Trophoblast cell (in vitro differentiated cells and primary cell): ENCODE measurements around the gene GPRIN3.

Experiments used
- DNase-seq, 2 donors: peaks; one replicate each; pipeline ENCODE4 v3.0.0-alpha.2; 2016
- H2AFZ ChIP-seq: 2 replicates; pipeline ENCODE4 v1.6.1; 2013; ENCODE audit warnings: low read length, moderate library complexity, mild to moderate bottlenecking; ENCODE audit not compliant: insufficient read depth, poor library complexity
- H2AK5ac ChIP-seq: 2 replicates; pipeline ENCODE4 v1.6.1; 2013; ENCODE audit warnings: mild to moderate bottlenecking, low read length
- H2BK120ac ChIP-seq: 2 replicates; pipeline ENCODE4 v1.6.1; 2013; ENCODE audit warnings: low read length, mild to moderate bottlenecking, moderate library complexity; ENCODE audit not compliant: insufficient read depth, poor library complexity
- H2BK12ac ChIP-seq: 2 replicates; pipeline ENCODE4 v1.6.1; 2013; ENCODE audit warnings: mild to moderate bottlenecking, low read length, moderate library complexity
- H2BK5ac ChIP-seq: 2 replicates; pipeline ENCODE4 v1.6.1; 2013; ENCODE audit warnings: low read length, low read depth, moderate library complexity, mild to moderate bottlenecking; ENCODE audit not compliant: poor library complexity
- H3K14ac ChIP-seq: 2 replicates; pipeline ENCODE4 v1.6.1; 2013; ENCODE audit warnings: mild to moderate bottlenecking, low read length
- H3K18ac ChIP-seq: 2 replicates; pipeline ENCODE4 v1.6.1; 2013; ENCODE audit warnings: mild to moderate bottlenecking, low read length
- H3K23ac ChIP-seq: 2 replicates; pipeline ENCODE4 v1.6.1; 2013; ENCODE audit warnings: low read length
- H3K27ac ChIP-seq: 2 replicates; pipeline ENCODE4 v1.5.1; 2013; ENCODE audit warnings: low read depth, mild to moderate bottlenecking, inconsistent platforms, low read length, moderate library complexity
- H3K27me3 ChIP-seq: 2 replicates; pipeline ENCODE4 v1.6.1; 2013; ENCODE audit warnings: inconsistent platforms, mild to moderate bottlenecking, low read length, moderate library complexity; ENCODE audit not compliant: insufficient read depth
- H3K36me3 ChIP-seq, 2 experiments: 1 replicate in 1 of 2; 2 replicates in 1 of 2; pipeline ENCODE4 v1.6.1; 2013; ENCODE audit warnings: low read length in 2 of 2, mild to moderate bottlenecking in 2 of 2, moderate library complexity in 1 of 2; ENCODE audit not compliant: insufficient read depth in 2 of 2, control insufficient read depth in 1 of 2
- H3K4ac ChIP-seq: 2 replicates; pipeline ENCODE4 v1.6.1; 2013; ENCODE audit warnings: low read depth, mild to moderate bottlenecking, low read length, moderate library complexity
- H3K4me1 ChIP-seq, 2 experiments: 1 replicate in 1 of 2; 2 replicates in 1 of 2; pipeline ENCODE4 v1.6.1; 2013; ENCODE audit warnings: low read length in 2 of 2, mild to moderate bottlenecking in 2 of 2, moderate library complexity in 1 of 2; ENCODE audit not compliant: insufficient read depth in 2 of 2, control insufficient read depth in 1 of 2
- H3K4me2 ChIP-seq: 2 replicates; pipeline ENCODE4 v1.6.1; 2013; ENCODE audit warnings: inconsistent platforms, mild to moderate bottlenecking, low read length, moderate library complexity
- H3K4me3 ChIP-seq: 2 replicates; pipeline ENCODE4 v1.5.1; 2013; ENCODE audit warnings: mild to moderate bottlenecking, low read depth, low read length, inconsistent platforms
- H3K79me1 ChIP-seq: one replicate; pipeline ENCODE4 v1.6.1; 2013; ENCODE audit warnings: low read length
- H3K79me2 ChIP-seq: 2 replicates; pipeline ENCODE4 v1.6.1; 2013; ENCODE audit warnings: low read length, mild to moderate bottlenecking; ENCODE audit not compliant: control insufficient read depth, insufficient read depth, poor library complexity
- H3K9ac ChIP-seq: 2 replicates; pipeline ENCODE4 v1.6.1; 2013; ENCODE audit warnings: mild to moderate bottlenecking, low read length
- H3K9me3 ChIP-seq: 2 replicates; pipeline ENCODE4 v1.6.1; 2013; ENCODE audit warnings: low read depth, mild to moderate bottlenecking, control low read depth, inconsistent platforms, low read length; ENCODE audit not compliant: insufficient read depth
- H4K12ac ChIP-seq: 2 replicates; pipeline ENCODE4 v1.6.1; 2013; ENCODE audit warnings: low read depth, mild to moderate bottlenecking, low read length, moderate library complexity
- H4K8ac ChIP-seq: 2 replicates; pipeline ENCODE4 v1.6.1; 2013; ENCODE audit warnings: low read depth, mild to moderate bottlenecking, low read length, moderate library complexity
- H4K91ac ChIP-seq: one replicate; pipeline ENCODE4 v1.6.1; 2013; ENCODE audit warnings: low read depth, mild to moderate bottlenecking, low read length, moderate library complexity
- WGBS: extraction: QIAGEN DNeasy Blood & Tissue Kit; methylation state at CpG from one replicate; pipeline ENCODE4 v1.1.7; 2013; ENCODE audit warnings: missing lambda C conversion rate; ENCODE audit not compliant: insufficient read length, insufficient coverage; ENCODE audit errors: extremely low coverage; 5-methylcytosine and 5-hydroxymethylcytosine counted together

Gene GPRIN3

GRCh38 chr4:89196745-89197144, 110.9 kb downstream of the GPRIN3 start:
- no CpG with 5 or more reads among the region's 2 CpGs for WGBS
- H2BK120ac ChIP-seq, result no peak overlapping the region
- no peaks in the 10 kb centered on the region for H3K36me3 ChIP-seq
- no peak overlapping the region for H3K4me2 ChIP-seq
- H3K4ac ChIP-seq, result no peak overlapping the region
- no peak overlapping the region for H4K12ac ChIP-seq
- no peak overlapping the region for H4K8ac ChIP-seq
- H2AK5ac ChIP-seq, result no peak overlapping the region
- no peak overlapping the region for H3K9ac ChIP-seq
- DNase-seq, result peak in 1 of 2 donors; percentile 44
- no peaks in the 10 kb centered on the region for H3K4me1 ChIP-seq
- no peak overlapping the region for H2BK5ac ChIP-seq
- H3K23ac ChIP-seq, result no peak overlapping the region
- no peaks in the 10 kb centered on the region for H3K27me3 ChIP-seq
- no peaks in the 10 kb centered on the region for H3K9me3 ChIP-seq
- H3K4me3 ChIP-seq, result no peak overlapping the region
- H2BK12ac ChIP-seq, result no peak overlapping the region
- H4K91ac ChIP-seq, result no peak overlapping the region
- H3K14ac ChIP-seq, result no peak overlapping the region
- H3K18ac ChIP-seq, result no peak overlapping the region
- no peak overlapping the region for H2AFZ ChIP-seq
- no peaks in the 10 kb centered on the region for H3K79me1 ChIP-seq
- H3K27ac ChIP-seq, result no peak overlapping the region
- H3K79me2 ChIP-seq, result no peaks in the 10 kb centered on the region

- Histone ChIP-seq H3K4ac (no peak overlapping the region), H2AFZ (no peak overlapping the region), H4K8ac (no peak overlapping the region), H2AK5ac (no peak overlapping the region), H4K91ac (no peak overlapping the region), H2BK5ac (no peak overlapping the region), H3K9me3 (no peaks in the 10 kb centered on the region), H3K14ac (no peak overlapping the region), H4K12ac (no peak overlapping the region), H3K23ac (no peak overlapping the region), H2BK120ac (no peak overlapping the region), H3K18ac (no peak overlapping the region), H3K27me3 (no peaks in the 10 kb centered on the region), H3K27ac (no peak overlapping the region), H3K9ac (no peak overlapping the region), H3K79me2 (no peaks in the 10 kb centered on the region), H2BK12ac (no peak overlapping the region), H3K36me3 (no peaks in the 10 kb centered on the region), H3K4me3 (no peak overlapping the region), H3K79me1 (no peaks in the 10 kb centered on the region), H3K4me2 (no peak overlapping the region), H3K4me1 (no peaks in the 10 kb centered on the region)
- no peak for DNase-seq
- no CpG with 5 or more reads among the region's 2 CpGs for WGBS
Observed at GRCh38 chr4:89196056-89196674, 111.4 kb downstream of the GPRIN3 start.

- Histone ChIP-seq H3K4me1 (no peaks in the 10 kb centered on the region), H3K79me1 (no peaks in the 10 kb centered on the region), H4K8ac (no peak overlapping the region), H2AK5ac (no peak overlapping the region), H3K23ac (no peak overlapping the region), H4K12ac (no peak overlapping the region), H2AFZ (no peak overlapping the region), H2BK120ac (no peak overlapping the region), H3K79me2 (no peaks in the 10 kb centered on the region), H2BK12ac (no peak overlapping the region), H3K9ac (no peak overlapping the region), H4K91ac (no peak overlapping the region), H3K4me2 (no peak overlapping the region), H3K4ac (no peak overlapping the region), H3K36me3 (no peaks in the 10 kb centered on the region), H3K27me3 (no peaks in the 10 kb centered on the region), H3K18ac (no peak overlapping the region), H2BK5ac (no peak overlapping the region), H3K27ac (no peak overlapping the region), H3K4me3 (no peak overlapping the region), H3K14ac (no peak overlapping the region), H3K9me3 (no peaks in the 10 kb centered on the region)
- WGBS, result no CpG with 5 or more reads among the region's 3 CpGs
- peak in 1 of 2 donors; percentile 23 for DNase-seq
Observed at GRCh38 chr4:89193843-89194242, 113.8 kb downstream of the GPRIN3 start.
